ENCODE results near the gene CFAP410.

The CFAP410 gene

DNA sequence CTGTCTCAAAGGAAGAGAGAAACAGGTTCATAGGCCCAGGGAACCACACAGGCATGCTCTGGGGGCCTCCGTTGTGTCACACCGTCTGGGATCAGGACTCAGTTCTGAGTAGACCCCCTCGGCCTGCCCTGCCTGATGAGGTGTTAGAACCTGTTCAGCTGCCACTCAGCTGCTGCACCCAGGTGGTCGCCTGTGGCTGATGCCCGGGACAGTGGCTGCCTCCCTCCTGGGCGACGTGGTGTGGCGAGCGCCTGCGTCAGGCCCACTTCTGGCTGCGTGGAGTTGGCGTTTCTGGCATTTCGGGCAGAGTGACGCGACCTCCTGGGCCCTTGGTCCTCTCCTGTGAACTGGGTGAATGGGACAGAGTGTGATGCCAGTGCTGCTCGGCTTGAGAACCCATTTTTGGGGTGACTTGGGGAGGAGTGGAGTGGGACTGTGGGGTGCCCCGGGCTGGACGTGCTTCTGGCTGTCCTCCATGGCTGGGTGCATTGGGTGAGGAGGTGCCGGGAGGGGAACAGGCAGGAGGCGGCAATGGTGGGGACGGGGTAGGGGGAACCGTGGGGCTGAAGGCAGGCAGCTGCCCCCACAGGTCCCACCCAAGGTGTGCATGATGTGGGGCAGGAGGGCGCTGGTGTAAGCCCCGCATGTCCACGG is 10.8 kb downstream of the CFAP410 start:
- Histone ChIP-seq H3K27me3 (ENCODE audit: control insufficient read depth, insufficient read depth, low read length) (no peaks in the 10 kb centered on the region), H3K27ac (no peak overlapping the region), H3K4me1 (no peaks in the 10 kb centered on the region), H3K79me2 (no peaks in the 10 kb centered on the region), H3K9ac (no peak overlapping the region), H3K9me3 (ENCODE audit: control insufficient read depth, low read length) (no peaks in the 10 kb centered on the region), H3K4me2 (ENCODE audit: low read length) (no peak overlapping the region), H3K4me3 (ENCODE audit: low read depth, low read length) (no peak overlapping the region), H2AFZ (no peak overlapping the region), H3K36me3 (ENCODE audit: control insufficient read depth, insufficient read depth, low read length) (no peaks in the 10 kb centered on the region)
- TF ChIP-seq, protein P1, sequence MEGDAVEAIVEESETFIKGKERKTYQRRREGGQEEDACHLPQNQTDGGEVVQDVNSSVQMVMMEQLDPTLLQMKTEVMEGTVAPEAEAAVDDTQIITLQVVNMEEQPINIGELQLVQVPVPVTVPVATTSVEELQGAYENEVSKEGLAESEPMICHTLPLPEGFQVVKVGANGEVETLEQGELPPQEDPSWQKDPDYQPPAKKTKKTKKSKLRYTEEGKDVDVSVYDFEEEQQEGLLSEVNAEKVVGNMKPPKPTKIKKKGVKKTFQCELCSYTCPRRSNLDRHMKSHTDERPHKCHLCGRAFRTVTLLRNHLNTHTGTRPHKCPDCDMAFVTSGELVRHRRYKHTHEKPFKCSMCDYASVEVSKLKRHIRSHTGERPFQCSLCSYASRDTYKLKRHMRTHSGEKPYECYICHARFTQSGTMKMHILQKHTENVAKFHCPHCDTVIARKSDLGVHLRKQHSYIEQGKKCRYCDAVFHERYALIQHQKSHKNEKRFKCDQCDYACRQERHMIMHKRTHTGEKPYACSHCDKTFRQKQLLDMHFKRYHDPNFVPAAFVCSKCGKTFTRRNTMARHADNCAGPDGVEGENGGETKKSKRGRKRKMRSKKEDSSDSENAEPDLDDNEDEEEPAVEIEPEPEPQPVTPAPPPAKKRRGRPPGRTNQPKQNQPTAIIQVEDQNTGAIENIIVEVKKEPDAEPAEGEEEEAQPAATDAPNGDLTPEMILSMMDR (IDR thresholded peaks at IDR 0.05): no peak

DNA sequence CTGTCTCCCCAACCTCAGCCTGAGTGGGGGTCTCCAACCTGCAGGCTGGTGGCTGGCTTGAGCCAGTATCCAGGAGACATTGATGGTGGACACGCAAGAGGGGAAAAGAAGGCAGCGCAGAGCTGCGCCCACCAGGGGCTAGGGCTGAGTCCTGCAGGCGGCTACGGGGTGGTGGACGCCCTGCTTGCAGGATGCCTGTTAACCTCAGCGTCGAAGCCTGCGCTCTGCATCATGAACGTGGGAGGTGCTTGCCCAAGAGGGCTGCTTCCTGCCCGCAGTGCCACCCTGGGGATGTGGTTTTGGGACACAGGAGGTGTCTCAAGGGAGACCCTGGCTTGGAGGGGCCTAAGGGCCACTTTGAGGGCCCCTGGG is 11.6 kb downstream of the CFAP410 start:
- no peak overlapping the region for H3K9ac ChIP-seq
- no peak overlapping the region for H3K4me2 ChIP-seq (ENCODE audit: low read length)
- H3K27me3 ChIP-seq (ENCODE audit: control insufficient read depth, insufficient read depth, low read length): no peaks in the 10 kb centered on the region
- H2AFZ ChIP-seq: no peak overlapping the region
- no peak overlapping the region for H3K4me3 ChIP-seq (ENCODE audit: low read depth, low read length)
- no peaks in the 10 kb centered on the region for H3K9me3 ChIP-seq (ENCODE audit: control insufficient read depth, low read length)
- TF ChIP-seq, protein P1 (IDR thresholded peaks at IDR 0.05): no peak
- no peaks in the 10 kb centered on the region for H3K4me1 ChIP-seq
- no peaks in the 10 kb centered on the region for H3K36me3 ChIP-seq (ENCODE audit: control insufficient read depth, insufficient read depth, low read length)
- no peaks in the 10 kb centered on the region for H3K79me2 ChIP-seq
- H3K27ac ChIP-seq: no peak overlapping the region

DNA sequence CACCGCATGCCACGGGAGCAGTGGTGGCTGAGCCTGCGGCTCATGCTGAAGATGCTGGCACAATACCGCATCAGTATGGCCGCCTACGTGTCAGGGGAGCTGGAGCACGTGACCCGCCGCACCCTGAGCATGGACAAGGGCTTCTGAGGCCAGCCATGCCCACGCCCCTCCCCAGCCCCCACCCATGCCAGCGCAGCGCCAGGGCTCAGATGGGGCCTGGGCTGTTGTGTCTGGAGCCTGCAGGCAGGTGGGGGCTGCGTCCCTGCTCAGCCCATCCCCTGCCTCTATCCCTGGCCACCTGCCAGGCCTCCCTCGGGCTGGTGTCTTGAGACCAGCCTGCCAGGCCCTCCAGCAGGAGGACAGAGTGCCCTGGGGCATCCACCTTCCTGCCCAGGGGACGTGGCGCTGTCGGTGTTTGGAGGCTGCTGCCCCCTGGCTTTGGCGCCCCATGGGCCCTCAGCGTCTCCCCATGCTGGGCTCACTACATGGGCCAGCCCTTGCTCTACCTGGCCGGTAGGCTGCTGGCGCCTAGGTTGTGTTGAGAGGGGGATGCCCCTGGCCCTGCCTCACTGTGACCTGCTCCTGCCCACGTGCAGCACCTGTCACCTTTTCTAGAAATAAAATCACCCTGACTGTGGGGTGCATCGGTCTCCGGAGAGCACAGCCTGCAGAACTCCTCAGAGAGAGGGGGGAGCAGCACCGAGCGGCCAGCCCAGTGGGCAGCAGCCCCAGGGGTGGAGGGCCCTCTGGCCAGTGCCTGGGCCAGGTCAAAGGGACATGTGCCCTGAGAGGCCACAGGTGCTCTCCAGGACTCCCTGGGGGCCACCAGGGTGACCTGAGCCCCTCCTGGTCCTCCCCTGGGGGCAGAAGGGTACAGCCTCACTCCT is 12.2 kb downstream of the CFAP410 start:
- TF ChIP-seq, protein P1 (IDR thresholded peaks at IDR 0.05): no peak
- Histone ChIP-seq H3K4me2 (ENCODE audit: low read length) (no peak overlapping the region), H3K9ac (no peak overlapping the region), H3K9me3 (ENCODE audit: control insufficient read depth, low read length) (no peaks in the 10 kb centered on the region), H3K79me2 (no peaks in the 10 kb centered on the region), H3K27ac (no peak overlapping the region), H3K4me1 (no peaks in the 10 kb centered on the region), H3K4me3 (ENCODE audit: low read depth, low read length) (no peak overlapping the region), H2AFZ (no peak overlapping the region), H3K36me3 (ENCODE audit: control insufficient read depth, insufficient read depth, low read length) (no peaks in the 10 kb centered on the region), H3K27me3 (ENCODE audit: control insufficient read depth, insufficient read depth, low read length) (no peaks in the 10 kb centered on the region)

DNA sequence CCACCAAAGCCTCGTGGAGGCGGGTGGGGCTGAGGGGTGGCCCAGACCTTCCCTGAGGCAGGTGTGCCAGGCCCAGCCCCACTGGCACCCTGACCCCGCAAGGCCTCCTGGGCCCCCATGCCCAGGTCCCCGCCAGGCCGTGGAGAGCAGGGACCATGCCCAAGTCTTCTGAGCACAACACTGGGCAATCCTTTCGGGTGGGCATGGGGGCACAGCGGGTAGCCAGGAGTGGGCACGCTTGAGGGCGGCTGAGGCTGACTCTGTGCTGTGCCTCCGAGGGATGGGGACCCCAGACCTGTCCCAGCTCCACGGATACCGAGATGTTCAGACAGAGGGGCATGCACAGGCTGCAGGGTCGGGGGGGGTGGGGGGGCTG is 12.9 kb downstream of the CFAP410 start:
- Histone ChIP-seq H3K36me3 (ENCODE audit: control insufficient read depth, insufficient read depth, low read length) (no peaks in the 10 kb centered on the region), H3K27ac (no peak overlapping the region), H2AFZ (no peak overlapping the region), H3K27me3 (ENCODE audit: control insufficient read depth, insufficient read depth, low read length) (no peaks in the 10 kb centered on the region), H3K4me3 (ENCODE audit: low read depth, low read length) (no peak overlapping the region), H3K4me1 (no peaks in the 10 kb centered on the region), H3K9me3 (ENCODE audit: control insufficient read depth, low read length) (no peaks in the 10 kb centered on the region), H3K9ac (no peak overlapping the region), H3K4me2 (ENCODE audit: low read length) (no peak overlapping the region), H3K79me2 (no peaks in the 10 kb centered on the region)
- TF ChIP-seq, protein P1 (IDR thresholded peaks at IDR 0.05): no peak
